Measurements from ENCODE around the gene BEND5.

Gene BEND5

GRCh38 chr1:48684381-48684780 lies 92.3 kb downstream of the BEND5 start:
- Histone ChIP-seq H3K36me3 (ENCODE audit: insufficient read depth, insufficient read length, low read length) (no peaks in the 10 kb centered on the region), H3K27me3 (ENCODE audit: insufficient read depth, insufficient read length) (no peaks in the 10 kb centered on the region), H3K4me3 (ENCODE audit: insufficient read length, low read depth) (no peak overlapping the region), H3K9me3 (ENCODE audit: insufficient read depth, low read length) (no peaks in the 10 kb centered on the region), H3K4me1 (ENCODE audit: insufficient read depth, insufficient read length) (peaks cover 11% of the 10 kb centered on the region), H3K9ac (ENCODE audit: insufficient read length, low read depth) (no peak overlapping the region)
- TF ChIP-seq ZNF274 (IDR thresholded peaks at IDR 0.05; ENCODE audit: low read depth, low read length), result no peak
- TF ChIP-seq SUZ12 (IDR thresholded peaks at IDR 0.05; ENCODE audit: extremely low read depth, insufficient read depth, insufficient read length), result no peak
- no peak for TF ChIP-seq YY1 (IDR thresholded peaks at IDR 0.05; ENCODE audit: insufficient read depth, insufficient read length)
- DNase-seq (ENCODE audit: low read depth, low spot score), result no peak

GRCh38 chr1:48683839-48684238 lies 92.9 kb downstream of the BEND5 start:
- TF ChIP-seq SUZ12 (IDR thresholded peaks at IDR 0.05; ENCODE audit: extremely low read depth, insufficient read depth, insufficient read length) (no peak), YY1 (IDR thresholded peaks at IDR 0.05; ENCODE audit: insufficient read depth, insufficient read length) (no peak), ZNF274 (IDR thresholded peaks at IDR 0.05; ENCODE audit: low read depth, low read length) (no peak)
- H3K4me3 ChIP-seq (ENCODE audit: insufficient read length, low read depth), result no peak overlapping the region
- H3K9me3 ChIP-seq (ENCODE audit: insufficient read depth, low read length), result no peaks in the 10 kb centered on the region

GRCh38 chr1:48681476-48682305 lies 95.0 kb downstream of the BEND5 start:
- peaks cover 7% of the 10 kb centered on the region for H3K4me1 ChIP-seq (ENCODE audit: insufficient read depth, insufficient read length)
- TF ChIP-seq YY1 (IDR thresholded peaks at IDR 0.05; ENCODE audit: insufficient read depth, insufficient read length), result no peak
- no peaks in the 10 kb centered on the region for H3K36me3 ChIP-seq (ENCODE audit: insufficient read depth, insufficient read length, low read length)
- no peak for DNase-seq (ENCODE audit: low read depth, low spot score)
- H3K9ac ChIP-seq (ENCODE audit: insufficient read length, low read depth), result no peak overlapping the region
- H3K9me3 ChIP-seq (ENCODE audit: insufficient read depth, low read length), result no peaks in the 10 kb centered on the region
- H3K27me3 ChIP-seq (ENCODE audit: insufficient read depth, insufficient read length), result no peaks in the 10 kb centered on the region
- H3K4me3 ChIP-seq (ENCODE audit: insufficient read length, low read depth), result no peak overlapping the region

More at GRCh38 chr1:48683839-48684238, 92.9 kb downstream of the BEND5 start:
- peaks cover 11% of the 10 kb centered on the region for H3K4me1 ChIP-seq (ENCODE audit: insufficient read depth, insufficient read length)
- DNase-seq (ENCODE audit: low read depth, low spot score), result no peak
- no peaks in the 10 kb centered on the region for H3K36me3 ChIP-seq (ENCODE audit: insufficient read depth, insufficient read length, low read length)
- H3K27me3 ChIP-seq (ENCODE audit: insufficient read depth, insufficient read length), result no peaks in the 10 kb centered on the region
- H3K9ac ChIP-seq (ENCODE audit: insufficient read length, low read depth), result no peak overlapping the region

- Histone ChIP-seq H3K4me3 (ENCODE audit: insufficient read length, low read depth) (no peak overlapping the region), H3K9ac (ENCODE audit: insufficient read length, low read depth) (no peak overlapping the region), H3K36me3 (ENCODE audit: insufficient read depth, insufficient read length, low read length) (no peaks in the 10 kb centered on the region), H3K27me3 (ENCODE audit: insufficient read depth, insufficient read length) (no peaks in the 10 kb centered on the region), H3K4me1 (ENCODE audit: insufficient read depth, insufficient read length) (peaks cover 7% of the 10 kb centered on the region), H3K9me3 (ENCODE audit: insufficient read depth, low read length) (no peaks in the 10 kb centered on the region)
- DNase-seq (ENCODE audit: low read depth, low spot score), result no peak
- TF ChIP-seq SUZ12 (IDR thresholded peaks at IDR 0.05; ENCODE audit: extremely low read depth, insufficient read depth, insufficient read length) (no peak), YY1 (IDR thresholded peaks at IDR 0.05; ENCODE audit: insufficient read depth, insufficient read length) (no peak)
Measured at GRCh38 chr1:48680411-48681035, 96.2 kb downstream of the BEND5 start.

- TF ChIP-seq YY1 (IDR thresholded peaks at IDR 0.05; ENCODE audit: insufficient read depth, insufficient read length) (no peak), SUZ12 (IDR thresholded peaks at IDR 0.05; ENCODE audit: extremely low read depth, insufficient read depth, insufficient read length) (no peak), ZNF274 (IDR thresholded peaks at IDR 0.05; ENCODE audit: low read depth, low read length) (no peak)
- H3K4me1 ChIP-seq (ENCODE audit: insufficient read depth, insufficient read length), result peaks cover 7% of the 10 kb centered on the region
Measured at GRCh38 chr1:48679859-48680258, 96.8 kb downstream of the BEND5 start.

GRCh38 chr1:48678710-48679505 lies 97.8 kb downstream of the BEND5 start:
- H3K9me3 ChIP-seq (ENCODE audit: insufficient read depth, low read length), result no peaks in the 10 kb centered on the region
- no peak for TF ChIP-seq SUZ12 (IDR thresholded peaks at IDR 0.05; ENCODE audit: extremely low read depth, insufficient read depth, insufficient read length)
- no peak for TF ChIP-seq YY1 (IDR thresholded peaks at IDR 0.05; ENCODE audit: insufficient read depth, insufficient read length)
- TF ChIP-seq ZNF274 (IDR thresholded peaks at IDR 0.05; ENCODE audit: low read depth, low read length), result no peak
- no peak overlapping the region for H3K4me3 ChIP-seq (ENCODE audit: insufficient read length, low read depth)
- H3K36me3 ChIP-seq (ENCODE audit: insufficient read depth, insufficient read length, low read length), result no peaks in the 10 kb centered on the region
- H3K9ac ChIP-seq (ENCODE audit: insufficient read length, low read depth), result no peak overlapping the region
- DNase-seq (ENCODE audit: low read depth, low spot score), result no peak
- no peaks in the 10 kb centered on the region for H3K27me3 ChIP-seq (ENCODE audit: insufficient read depth, insufficient read length)
- H3K4me1 ChIP-seq (ENCODE audit: insufficient read depth, insufficient read length), result peaks cover 10% of the 10 kb centered on the region

More at GRCh38 chr1:48679859-48680258, 96.8 kb downstream of the BEND5 start:
- Histone ChIP-seq H3K36me3 (ENCODE audit: insufficient read depth, insufficient read length, low read length) (no peaks in the 10 kb centered on the region), H3K9me3 (ENCODE audit: insufficient read depth, low read length) (no peaks in the 10 kb centered on the region), H3K9ac (ENCODE audit: insufficient read length, low read depth) (no peak overlapping the region), H3K4me3 (ENCODE audit: insufficient read length, low read depth) (no peak overlapping the region), H3K27me3 (ENCODE audit: insufficient read depth, insufficient read length) (no peaks in the 10 kb centered on the region)
- DNase-seq (ENCODE audit: low read depth, low spot score), result no peak

Data from NT2/D1 (cell line).